DMS153 treated with DMSO at 0.1 percent for 48 hours (cell line): Measurements from ENCODE around the gene XNDC1N.

ENCODE experiments used
- DNase-seq: peaks from one replicate; lab custom pipeline; 2025; ENCODE audit not compliant: unreplicated experiment; lab: John Stamatoyannopoulos, UW

Gene XNDC1N, protein sequence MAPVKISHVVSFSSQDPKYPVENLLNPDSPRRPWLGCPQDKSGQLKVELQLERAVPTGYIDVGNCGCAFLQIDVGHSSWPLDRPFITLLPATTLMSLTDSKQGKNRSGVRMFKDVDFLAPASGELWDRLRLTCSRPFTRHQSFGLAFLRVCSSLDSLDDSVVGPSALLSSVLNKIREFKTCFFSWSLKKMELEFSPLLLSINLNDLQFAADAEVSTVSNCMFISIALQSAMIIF

DNA sequence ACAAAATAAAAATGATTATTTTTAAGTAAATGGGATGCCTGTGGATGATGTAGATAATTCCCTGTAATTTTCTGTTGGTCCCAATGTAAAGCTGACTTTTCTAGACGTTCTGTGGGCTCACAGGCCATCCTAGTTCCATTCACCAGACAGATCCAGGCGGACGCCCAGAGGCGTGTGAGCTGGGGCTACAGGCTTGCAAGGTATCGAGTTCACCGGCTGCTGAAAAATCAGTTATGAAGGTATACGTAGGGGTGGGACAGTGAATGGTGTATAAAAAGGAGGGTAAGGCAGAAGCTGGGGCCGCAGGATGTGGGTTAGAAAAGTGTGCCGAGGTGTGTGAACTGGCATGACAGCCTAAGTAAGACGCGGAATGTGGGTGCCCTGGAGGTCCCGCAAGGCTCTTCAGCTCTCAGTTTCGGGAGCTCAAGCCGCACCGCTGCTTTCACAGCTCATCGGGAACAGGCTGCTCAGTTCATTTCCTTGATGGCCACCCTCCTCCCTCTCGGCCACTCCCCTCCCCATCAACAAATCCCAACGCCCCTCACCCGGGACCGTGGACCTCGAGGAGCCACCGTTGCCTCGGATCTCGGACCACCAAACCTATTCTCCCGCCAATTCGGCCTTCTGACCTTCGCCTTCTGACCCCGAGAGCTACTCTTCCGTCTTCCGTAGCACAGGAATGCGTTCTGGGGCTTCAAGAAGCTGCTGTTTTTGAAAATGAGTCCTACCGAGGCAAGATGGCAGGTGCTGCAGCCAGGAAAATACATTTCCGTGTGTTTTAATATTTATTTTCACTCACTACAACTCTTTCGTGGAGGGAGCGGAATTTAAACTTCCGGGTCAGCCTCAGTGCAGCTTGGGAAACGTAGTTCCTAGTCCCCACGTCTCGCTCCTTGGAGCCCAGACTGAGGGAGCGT, at the start of gene XNDC1N:
TSS of gene XNDC1N (minus strand) at position 775 of the 917 bp plus-strand sequence. CDS start 5,241 bp downstream, outside the sequence.
- peak; percentile 87 for DNase-seq

DNA sequence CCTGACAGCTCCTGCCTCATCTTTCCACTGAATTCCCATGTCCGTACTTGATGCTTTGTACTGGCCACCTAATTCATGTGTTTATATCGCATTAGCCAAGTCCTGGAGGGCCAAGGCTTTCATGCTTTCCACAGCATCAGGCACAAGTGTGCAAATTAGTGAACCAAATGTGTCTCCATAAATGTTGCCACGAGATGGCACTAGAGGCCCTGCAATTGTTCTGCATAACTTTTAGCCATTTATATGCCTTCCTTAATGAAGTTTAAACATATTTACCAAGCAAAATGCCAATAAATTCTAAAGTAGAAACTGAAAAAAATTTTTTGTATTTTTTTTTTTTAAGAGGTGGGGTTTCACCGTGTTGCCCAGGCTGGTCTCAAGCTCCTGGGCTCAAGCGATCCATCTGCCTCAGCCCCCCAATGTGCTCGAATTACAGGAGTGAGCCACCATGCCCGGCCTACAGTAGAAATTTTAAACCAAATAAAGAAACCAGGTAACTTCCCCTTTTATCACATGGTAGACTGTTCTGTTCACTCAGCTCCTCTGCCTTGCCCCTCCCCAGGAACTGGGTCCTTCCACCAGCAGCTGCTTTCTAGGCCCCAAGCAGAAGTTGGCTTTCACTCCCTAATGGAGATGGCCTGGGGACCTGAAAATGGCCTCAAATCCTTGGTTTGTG, 49.5 kb upstream of the XNDC1N start:
- DNase-seq: peak; percentile 22

DNA sequence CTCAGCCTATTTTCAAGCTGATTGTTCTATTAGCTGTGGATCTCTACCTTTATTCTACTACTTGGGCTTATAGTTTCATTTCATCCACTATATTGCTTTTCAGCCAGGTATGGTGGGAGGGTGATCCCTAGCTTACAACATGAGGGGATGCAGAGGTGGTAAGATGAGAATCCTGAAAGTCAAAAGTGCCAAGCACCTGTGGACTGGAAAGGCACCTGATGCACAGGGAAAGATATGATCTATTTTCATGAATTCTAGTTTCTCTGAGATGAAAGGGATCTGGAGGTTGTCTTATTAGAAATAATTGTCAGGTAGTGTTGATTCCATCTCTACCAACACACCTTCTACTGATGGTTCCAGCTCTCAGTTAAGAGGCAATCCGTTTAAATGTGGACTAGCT, 48.7 kb upstream of the XNDC1N start:
- DNase-seq: no peak

DNA sequence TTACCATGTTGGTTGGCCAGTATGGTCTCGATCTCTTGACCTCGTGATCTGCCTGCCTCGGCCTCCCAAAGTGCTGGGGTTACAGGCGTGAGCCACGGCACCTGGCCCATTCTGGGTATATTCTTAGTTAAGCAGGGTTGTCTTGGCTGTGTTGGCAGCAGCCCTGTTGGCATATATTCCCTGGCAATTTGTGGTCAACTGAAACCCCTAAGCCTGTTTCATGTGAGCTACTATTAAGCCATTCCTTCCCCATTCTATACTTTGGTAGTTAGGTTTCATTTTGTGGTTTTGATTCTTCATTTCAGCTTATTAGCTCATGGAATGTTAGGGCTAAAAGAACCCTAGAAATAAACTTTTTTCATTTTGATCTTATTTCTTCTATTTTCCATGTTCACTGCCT, 48.2 kb upstream of the XNDC1N start:
- DNase-seq: no peak

DNA sequence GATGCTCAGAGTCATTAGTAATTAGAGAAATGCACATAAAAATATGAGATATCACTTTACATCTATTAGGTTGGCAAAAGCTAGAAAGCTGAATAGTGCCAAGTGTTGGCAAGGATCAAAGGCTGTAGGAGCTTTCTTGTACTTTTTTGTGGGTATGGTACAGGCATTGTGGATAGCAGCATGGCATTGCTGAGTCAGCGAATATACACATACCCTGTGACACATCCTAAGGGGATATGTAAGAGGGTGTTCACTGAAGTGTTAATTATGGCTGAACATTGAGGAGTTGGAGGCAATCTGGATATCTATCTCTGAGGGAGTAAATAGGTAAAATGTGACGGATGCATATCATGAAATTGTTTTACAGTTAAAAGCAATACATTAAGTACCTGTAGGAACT, 43.3 kb upstream of the XNDC1N start:
- DNase-seq: no peak

DNA sequence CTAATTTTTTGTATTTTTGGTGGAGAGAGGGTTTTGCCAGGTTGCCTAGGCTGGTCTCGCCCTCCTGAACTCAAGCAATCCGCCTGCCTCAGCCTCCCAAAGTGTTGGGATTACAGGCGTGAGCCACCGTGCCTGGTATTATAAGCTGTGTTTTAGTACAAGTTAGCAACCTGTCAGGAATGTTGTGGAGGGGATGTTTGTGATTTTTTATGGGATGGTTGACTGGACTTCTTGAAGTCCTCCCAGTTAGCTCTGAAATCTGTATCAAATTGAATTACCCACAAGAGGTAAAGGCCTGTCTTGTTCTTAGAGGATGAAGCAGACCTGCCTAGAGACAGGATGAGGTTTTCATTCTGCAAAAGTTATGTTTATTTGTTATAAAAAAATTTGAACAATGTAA, 36.2 kb upstream of the XNDC1N start:
- no peak for DNase-seq

DNA sequence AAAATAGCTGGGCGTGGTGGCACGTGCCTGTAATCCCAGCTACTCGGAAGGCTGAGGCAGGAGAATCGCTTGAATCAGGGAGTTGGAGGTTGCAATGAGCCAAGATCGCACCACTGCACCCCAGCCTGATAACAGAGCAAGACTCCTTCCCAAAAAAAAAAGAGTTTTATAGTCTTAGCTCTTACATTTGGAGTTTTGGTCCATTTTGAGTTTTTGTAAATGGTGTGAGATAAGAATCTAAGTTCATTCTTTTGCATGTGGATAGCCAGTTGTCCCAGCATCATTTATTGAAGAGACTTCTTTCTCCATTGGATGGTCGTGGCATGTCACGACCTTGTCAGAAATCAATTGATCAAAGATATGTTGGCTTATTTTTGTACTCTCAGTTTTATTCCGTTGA, 35.1 kb upstream of the XNDC1N start:
- DNase-seq: no peak

DNA sequence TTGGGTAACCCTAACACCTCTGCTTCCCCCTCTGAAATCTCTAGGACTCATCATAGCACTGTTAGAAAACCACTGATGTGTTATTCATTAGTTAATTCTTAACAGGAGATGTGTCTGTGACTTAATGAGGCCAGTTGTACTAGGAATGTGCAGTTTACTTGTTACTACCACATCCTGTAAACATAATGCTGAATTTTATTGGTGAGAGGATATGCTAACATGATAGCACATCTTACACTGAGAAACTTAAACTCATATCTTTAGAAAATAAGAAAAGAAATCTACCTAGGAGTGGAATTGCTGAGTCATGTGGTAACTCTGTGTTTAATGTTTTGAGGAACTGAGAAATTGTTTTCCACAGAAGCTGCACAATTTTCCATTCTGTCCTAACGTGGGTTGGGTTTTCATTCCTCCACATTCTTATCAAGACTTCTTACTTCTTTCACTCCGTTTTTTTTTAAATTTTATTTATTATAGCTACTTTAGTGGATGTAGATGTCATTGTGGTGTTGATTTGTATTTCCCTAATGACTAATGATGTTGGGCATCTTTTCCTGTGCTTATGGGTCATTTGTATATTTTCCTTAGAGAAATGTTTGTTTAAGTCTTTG, 34.1 kb upstream of the XNDC1N start:
- no peak for DNase-seq

DNA sequence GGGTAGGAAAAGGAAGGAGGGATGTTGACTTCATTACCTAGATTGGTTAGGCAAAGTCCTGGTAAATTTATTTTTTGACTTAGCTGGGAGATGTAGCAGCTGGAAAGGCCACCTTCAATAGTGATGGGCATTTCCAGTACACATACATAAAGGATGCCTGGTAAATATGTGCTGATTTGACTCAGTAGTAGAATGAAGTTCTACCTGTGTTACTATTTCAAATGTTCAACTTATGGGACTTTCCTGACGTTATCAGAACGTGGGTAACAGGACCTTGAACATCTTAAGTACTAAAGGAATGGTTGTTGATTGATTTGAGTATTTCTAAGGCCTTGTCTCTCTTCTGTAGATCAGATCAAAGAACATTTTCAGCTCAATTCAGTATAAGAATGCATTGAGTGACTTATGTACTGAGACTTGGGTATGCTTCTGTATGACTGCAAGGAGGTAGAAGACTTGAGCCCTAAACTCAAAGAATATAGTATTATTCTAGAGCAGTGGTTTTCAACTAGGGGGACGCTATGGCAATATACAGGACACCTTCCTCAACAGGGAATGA, 27.6 kb upstream of the XNDC1N start:
- DNase-seq: no peak

DNA sequence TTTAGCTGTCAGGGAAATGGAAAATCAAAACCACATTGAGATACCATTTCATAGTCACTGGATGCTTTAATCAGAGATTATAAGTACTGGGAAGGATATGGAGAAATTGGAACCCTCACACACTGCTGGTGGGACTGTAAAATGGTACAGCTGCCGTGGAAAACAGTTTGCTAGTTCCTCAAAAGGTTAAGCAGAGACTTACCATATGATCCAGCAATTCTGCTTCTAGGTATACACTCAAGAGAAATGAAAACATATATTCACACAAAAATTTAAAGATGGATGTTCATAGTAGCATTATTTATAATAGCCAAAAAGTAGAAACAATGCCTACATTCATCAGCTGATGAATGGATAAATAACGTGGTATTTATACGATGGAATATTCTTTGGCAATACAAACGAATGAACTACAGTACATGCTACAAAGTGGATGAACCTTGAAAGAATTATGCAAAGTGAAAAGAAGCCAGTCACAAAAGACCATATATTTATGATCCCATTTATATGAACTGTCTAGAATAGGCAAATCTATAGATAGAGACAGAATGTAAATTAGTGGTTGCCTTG, 23.4 kb upstream of the XNDC1N start:
- no peak for DNase-seq

DNA sequence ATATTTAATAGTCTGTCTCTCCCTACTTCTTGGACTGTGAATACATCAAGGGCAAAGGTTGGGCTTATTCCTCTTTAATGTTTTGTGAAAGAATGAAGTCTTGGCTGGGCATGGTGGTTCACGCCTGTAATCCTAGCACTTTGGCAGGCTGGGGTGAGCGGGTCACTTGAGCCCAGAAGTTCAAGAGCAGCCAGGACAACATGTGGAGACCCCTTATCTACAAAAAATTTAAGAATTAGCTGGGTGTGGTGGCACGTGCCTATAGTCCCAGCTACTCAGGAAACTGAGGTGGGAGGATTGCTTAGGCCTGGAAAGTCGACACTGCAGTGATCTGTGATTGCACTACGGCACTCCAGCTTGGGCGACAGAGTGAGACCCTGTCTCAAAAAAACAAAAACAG, 20.6 kb upstream of the XNDC1N start:
- DNase-seq: no peak

DNA sequence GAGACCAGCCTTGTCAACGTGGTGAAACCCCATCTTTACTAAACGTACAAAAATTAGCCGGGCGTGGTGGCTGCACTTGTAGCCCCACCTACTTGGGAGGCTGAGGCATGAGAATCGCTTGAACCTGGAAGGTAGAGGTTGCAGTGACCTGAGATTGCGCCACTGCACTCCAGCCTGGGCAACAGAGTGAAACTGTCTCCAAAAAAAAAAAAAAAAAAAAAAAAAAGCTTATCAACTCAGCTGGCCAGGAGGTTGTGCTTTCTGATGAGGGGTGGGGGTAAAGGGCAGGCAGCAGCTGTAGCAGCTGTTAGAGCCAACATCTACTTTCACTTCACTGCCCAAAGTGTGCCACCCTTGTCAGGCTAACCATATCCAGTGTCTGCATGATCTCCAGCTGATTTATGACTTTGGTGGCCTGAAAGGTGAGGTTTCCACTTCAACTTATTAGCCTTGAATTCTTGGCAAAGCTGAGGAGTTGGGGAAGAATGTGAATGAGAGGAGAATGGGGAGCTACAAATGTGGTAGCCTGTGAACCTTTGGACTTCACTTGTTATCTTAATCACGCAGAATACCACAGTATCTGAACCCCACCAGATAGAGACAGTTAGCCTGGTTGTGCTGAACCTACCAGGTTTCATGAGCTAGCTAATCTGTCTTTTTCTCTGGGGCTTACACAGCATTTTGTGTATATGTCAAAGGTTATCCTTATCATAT, 20.1 kb upstream of the XNDC1N start:
- no peak for DNase-seq

DNA sequence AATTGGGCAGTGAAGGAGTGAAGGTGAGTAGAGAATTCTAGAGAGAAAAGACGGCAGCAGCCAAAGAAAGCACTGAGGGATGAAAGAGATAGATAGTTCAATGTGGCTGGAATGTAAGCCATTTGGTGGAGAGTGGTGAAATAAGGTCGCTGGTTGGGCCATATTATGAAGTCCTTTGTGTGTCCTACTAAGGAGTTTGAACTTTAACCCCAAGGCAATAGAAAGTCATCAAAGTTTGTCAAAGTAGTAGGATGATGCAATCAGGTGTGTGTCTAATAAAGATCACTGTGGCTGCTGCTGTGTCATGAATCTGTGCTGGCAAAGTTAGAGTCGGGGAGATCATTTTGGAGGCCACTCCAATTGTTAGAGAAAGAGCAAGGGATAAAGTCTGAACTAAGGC, 19.1 kb upstream of the XNDC1N start:
- no peak for DNase-seq

DNA sequence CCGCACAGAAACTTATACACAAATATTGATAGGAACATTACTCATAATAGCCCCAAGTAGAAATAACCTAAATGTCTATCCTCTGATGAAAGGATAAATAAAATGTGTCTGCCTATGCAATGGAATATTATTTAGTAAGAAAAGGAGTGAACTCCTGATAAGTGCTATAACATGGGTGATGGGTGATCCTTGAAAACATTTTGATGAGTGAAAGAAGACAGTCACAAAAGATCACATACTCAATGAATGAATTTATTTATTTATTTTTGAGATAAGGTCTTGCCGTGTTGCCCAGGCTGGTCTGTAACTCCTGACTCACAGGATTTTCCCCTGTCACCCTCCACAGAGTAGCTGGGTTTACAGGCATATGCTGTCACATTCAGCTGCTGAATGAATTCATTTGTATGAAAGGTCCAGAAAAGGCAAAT, 17.8 kb upstream of the XNDC1N start:
- no peak for DNase-seq

DNA sequence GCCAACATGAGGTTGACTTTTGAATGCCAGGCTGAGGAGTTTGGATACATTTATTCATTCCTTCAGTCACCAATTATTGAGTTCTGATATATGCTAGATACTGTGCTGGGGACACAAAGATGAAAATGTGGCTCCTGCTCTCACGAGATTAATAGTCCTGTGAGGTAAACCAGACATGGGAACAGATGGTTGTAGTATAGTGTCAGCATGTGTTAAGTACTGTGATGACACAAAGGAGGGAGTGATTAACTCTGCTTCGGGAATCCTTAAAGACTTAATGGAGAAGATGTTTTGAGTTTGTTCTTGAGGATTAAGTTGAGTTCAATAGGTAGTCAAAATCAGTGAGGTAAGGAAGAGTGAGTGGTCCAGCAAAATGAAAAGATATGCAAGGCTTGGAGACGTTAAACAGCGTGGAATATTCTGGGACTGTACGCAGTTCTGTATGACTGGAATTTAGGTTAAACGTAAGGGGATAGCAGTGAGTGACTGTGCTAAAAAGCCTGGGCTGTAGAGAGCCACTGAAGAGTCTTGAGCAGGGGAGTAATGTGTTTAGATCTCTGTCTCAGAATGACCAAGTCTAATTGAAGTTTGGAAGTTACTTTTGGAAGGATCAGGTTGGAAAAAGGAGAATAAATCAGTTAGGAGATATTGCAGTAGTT, 12.3 kb upstream of the XNDC1N start:
- no peak for DNase-seq

DNA sequence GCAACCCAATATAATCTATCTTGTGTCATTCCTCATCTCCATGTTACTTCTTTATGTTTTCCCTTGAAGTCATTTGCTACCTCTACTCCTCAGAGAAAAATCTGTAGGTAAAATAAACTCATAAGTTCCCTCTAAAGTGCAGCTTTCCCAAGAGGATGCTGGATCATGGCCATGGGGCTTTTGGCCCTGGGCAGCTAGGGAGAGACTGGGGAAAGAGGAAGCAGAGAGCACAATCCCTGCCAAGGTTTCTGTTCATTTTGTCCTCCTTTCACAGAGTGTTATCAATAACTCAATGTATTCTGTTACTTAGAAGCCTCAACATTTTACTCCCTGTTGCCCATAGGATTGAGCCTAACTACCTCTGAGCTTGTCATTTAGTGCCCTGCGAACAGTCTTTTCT, 9.4 kb upstream of the XNDC1N start:
- no peak for DNase-seq

DNA sequence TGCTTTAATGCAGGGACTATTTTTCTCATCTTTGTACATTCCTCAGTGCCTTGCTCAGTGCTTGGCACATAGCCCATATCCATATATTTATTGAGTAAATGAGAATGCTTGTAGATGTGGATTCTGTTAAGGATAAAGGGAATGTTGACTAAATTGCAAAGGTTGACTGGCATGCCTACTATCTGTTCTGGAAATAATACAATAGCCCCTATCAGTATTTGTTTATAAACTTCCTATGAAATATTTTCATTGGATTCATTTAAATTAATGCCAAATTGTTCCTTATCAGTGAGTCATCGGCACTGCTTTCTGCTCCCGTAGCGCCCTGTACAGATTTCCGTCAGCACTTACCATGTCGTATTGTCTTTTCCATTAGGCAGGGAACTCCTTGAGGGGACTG, 8.4 kb upstream of the XNDC1N start:
- DNase-seq: no peak

DNA sequence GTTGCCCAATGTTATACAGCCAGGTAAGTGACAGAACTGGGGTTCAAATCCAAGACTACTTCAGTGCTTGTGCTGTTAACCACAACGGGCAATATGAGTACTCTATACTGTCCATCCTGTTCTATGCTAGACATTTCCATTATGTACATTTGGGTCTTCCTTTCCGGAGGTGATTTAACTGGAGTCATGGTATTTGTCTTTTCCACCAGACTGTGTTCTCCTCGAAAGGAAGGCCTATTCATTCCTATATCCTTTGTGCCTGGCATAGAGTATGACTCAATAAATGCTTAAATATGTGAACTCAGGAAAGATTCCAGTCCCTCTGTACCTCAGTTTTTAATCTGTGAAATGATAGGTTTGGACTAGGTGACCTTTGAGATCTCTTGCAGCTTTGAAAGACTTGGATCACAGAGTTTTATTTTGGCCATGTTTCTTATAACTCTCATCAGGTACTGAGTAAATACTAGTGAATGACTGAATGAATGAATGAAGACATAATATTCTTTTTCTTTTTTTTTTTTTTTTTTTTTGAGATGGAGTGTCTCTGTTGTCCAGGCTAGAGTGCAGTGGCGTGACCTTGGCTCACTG, 7.0 kb upstream of the XNDC1N start:
- no peak for DNase-seq

DNA sequence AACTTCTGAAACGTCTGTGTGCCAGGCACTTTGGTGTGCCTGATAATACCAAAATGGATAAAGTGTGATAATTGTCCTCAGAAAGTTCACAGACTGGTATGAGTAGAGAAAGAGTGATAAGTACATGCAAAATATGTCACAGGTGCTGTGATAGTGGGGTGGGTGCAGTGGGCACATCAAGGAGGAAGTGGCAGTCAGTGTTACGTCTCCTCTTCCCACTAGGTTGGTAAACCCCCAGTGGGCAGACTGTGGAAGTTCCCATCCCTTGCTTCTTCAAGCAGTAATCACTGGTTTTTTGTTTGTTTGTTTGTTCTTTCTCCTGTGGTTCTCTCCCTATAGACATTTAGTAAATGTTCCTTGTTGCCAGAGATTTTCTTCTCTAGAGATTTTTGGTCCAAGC, 5.8 kb upstream of the XNDC1N start:
- DNase-seq: no peak
